Measurements from ENCODE around the gene CISH. TPM values are rescaled to one million over a fixed set of nuclear protein-coding genes. Genes with fewer than 3 reads are reported as not detected.

The CISH gene
- total and polyA plus RNA-seq, 10 of the 15 experiments (the other 5 are each of a cell fraction or from before 2014, with no cell fraction given): 0.21 to 4.4 (median 1.8) TPM

GRCh38 chr3:50617096-50617791 is 5.7 kb upstream of the CISH start, which contains the start of gene MAPKAPK3 (continued):
- TF ChIP-seq E4F1 (IDR thresholded peaks at IDR 0.05; ENCODE audit: borderline replicate concordance, partially characterized antibody) (no peak), ZNF207 (IDR thresholded peaks at IDR 0.05; ENCODE audit: borderline replicate concordance) (peak; percentile 38; the same call in 1 of the 2 replicates), NKRF (conservative IDR thresholded peaks at IDR 0.05) (0 out of 2 replicates have a peak, but pooled peaks have one; percentile 47), TCF12 (IDR thresholded peaks at IDR 0.05; ENCODE audit: low read depth, low read length) (0 out of 2 replicates have a peak, but pooled peaks have one; percentile 12), BMI1 (IDR thresholded peaks at IDR 0.05; ENCODE audit: borderline replicate concordance) (no peak)

Data from GM12878 (cell line).